Caco-2 (cell line): ENCODE results near the gene MSGN1. TPM values are rescaled to one million over a fixed set of nuclear protein-coding genes. Genes with fewer than 3 reads are reported as not detected.

Source experiments
- BruUV-seq: library from RNA; stranded (reverse); fragments of 400-500 nt; replicated peaks from 2 replicates; lab custom pipeline; 2021; lab: Mats Ljungman, UMichigan
- CTCF ChIA-PET: fragments of 300-600 bp; sonication (Branson Sonifier 250); formaldehyde crosslinking; loops from one replicate; lab custom pipeline; 2022; ENCODE audit warnings: antibody characterized with exemption; lab: Charles Lee
- POLR2A ChIA-PET: fragments of 300-600 bp; sonication (Branson Sonifier 250); formaldehyde crosslinking; loops from one replicate; lab custom pipeline; 2022; ENCODE audit warnings: antibody characterized with exemption; lab: Charles Lee
- DNase-seq, 2 experiments: peaks; one replicate each; pipeline versions ENCODE4 v3.0.0 to v3.0.0-alpha.2; 2020 to 2022
- H3K27me3 ChIP-seq: replicated peaks from 2 replicates; pipeline ENCODE4 v1.6.0; 2011; ENCODE audit warnings: low read length; ENCODE audit not compliant: control insufficient read depth, insufficient read depth
- H3K36me3 ChIP-seq: 2 replicates; pipeline ENCODE4 v1.5.1; 2011; ENCODE audit warnings: low read length; ENCODE audit not compliant: control insufficient read depth, insufficient read depth
- H3K4me1 ChIP-seq: fragments of 250-450 bp; sonication (Bioruptor Pico); 2 replicates; pipeline ENCODE4 v1.5.1; 2020; ENCODE audit warnings: mild to moderate bottlenecking
- H3K4me3 ChIP-seq: 2 replicates; pipeline ENCODE4 v1.5.1; 2011; ENCODE audit warnings: low read depth, mild to moderate bottlenecking, control low read depth, low read length
- H3K9me3 ChIP-seq: fragments of 250-450 bp; sonication (Bioruptor Pico); 2 replicates; pipeline ENCODE4 v1.5.1; 2020; ENCODE audit warnings: mild to moderate bottlenecking, moderate library complexity
- H3K27ac Mint-ChIP-seq: one replicate; pipeline ENCODE4 v1.8.0; 2022; ENCODE audit warnings: mixed read lengths; ENCODE audit not compliant: unreplicated experiment
- H3K27me3 Mint-ChIP-seq: one replicate; pipeline ENCODE4 v1.8.0; 2022; ENCODE audit warnings: mixed read lengths; ENCODE audit not compliant: insufficient read depth, unreplicated experiment
- H3K36me3 Mint-ChIP-seq: one replicate; pipeline ENCODE4 v1.8.0; 2022; ENCODE audit warnings: mild to moderate bottlenecking, mixed read lengths; ENCODE audit not compliant: insufficient read depth, unreplicated experiment
- H3K4me1 Mint-ChIP-seq: one replicate; pipeline ENCODE4 v1.8.0; 2022; ENCODE audit warnings: low read depth, mixed read lengths; ENCODE audit not compliant: unreplicated experiment
- H3K4me3 Mint-ChIP-seq: one replicate; pipeline ENCODE4 v1.8.0; 2022; ENCODE audit warnings: mild to moderate bottlenecking, moderate library complexity, mixed read lengths; ENCODE audit not compliant: unreplicated experiment
- H3K9me3 Mint-ChIP-seq: one replicate; pipeline ENCODE4 v1.8.0; 2022; ENCODE audit warnings: mixed read lengths; ENCODE audit not compliant: unreplicated experiment
- CTCF ChIP-seq, 2 experiments: fragments of 200-600 bp in 1 of 2; IDR thresholded peaks; 1 replicate in 1 of 2; 2 replicates in 1 of 2; pipeline versions ENCODE4 v1.5.1 to v1.8.0; 2011 to 2022; ENCODE audit warnings: antibody characterized with exemption in 1 of 2, control low read depth in 1 of 2, inconsistent platforms in 1 of 2, low read depth in 1 of 2, low read length in 1 of 2, mild to moderate bottlenecking in 1 of 2, moderate library complexity in 1 of 2; ENCODE audit not compliant: insufficient read depth in 1 of 2, severe bottlenecking in 1 of 2, unreplicated experiment in 1 of 2
- intact Hi-C: fragments of 100-400 bp; cut with micrococcal nuclease; formaldehyde crosslinking; loops from one replicate; pipeline ENCODE4 v1.10.0; 2022; ENCODE audit not compliant: unreplicated experiment
- total RNA-seq: library from RNA; stranded (reverse); gene quantifications from 2 replicates; pipeline ENCODE4 v1.2.3, GENCODE V29; 2022

The MSGN1 gene
- total RNA-seq, 1 experiment from 2014 or later, result not detected

- no peaks in the 10 kb centered on the region for H3K4me1 Mint-ChIP-seq
- no peak for DNase-seq
- no peak overlapping the region for H3K4me3 Mint-ChIP-seq
- Histone ChIP-seq H3K4me1 (no peaks in the 10 kb centered on the region), H3K4me3 (no peak overlapping the region), H3K36me3 (no peaks in the 10 kb centered on the region), H3K9me3 (no peaks in the 10 kb centered on the region), H3K27me3 (peaks cover 2% of the 10 kb centered on the region)
- no peaks in the 10 kb centered on the region for H3K36me3 Mint-ChIP-seq
- TF ChIP-seq CTCF (IDR thresholded peaks at IDR 0.05; ENCODE audit: insufficient read depth in 1 of 2, low read depth in 1 of 2, low read length in 1 of 2, severe bottlenecking in 1 of 2, unreplicated experiment in 1 of 2), result no peak
- peaks cover 14% of the 10 kb centered on the region for H3K27me3 Mint-ChIP-seq
- intact Hi-C loops, result no loop called here
- no peaks in the 10 kb centered on the region for H3K9me3 Mint-ChIP-seq
- no TSS peak for BruUV-seq
- H3K27ac Mint-ChIP-seq, result no peak overlapping the region
- ChIA-PET CTCF (no interaction called here), POLR2A (no interaction called here)
Observed at GRCh38 chr2:17818235-17818815, 2.1 kb downstream of the MSGN1 start.

- Mint-ChIP-seq H3K27ac (no peak overlapping the region), H3K4me1 (no peaks in the 10 kb centered on the region), H3K27me3 (peaks cover 4% of the 10 kb centered on the region), H3K9me3 (no peaks in the 10 kb centered on the region), H3K4me3 (no peak overlapping the region), H3K36me3 (no peaks in the 10 kb centered on the region)
- DNase-seq, result no peak
- H3K27me3 ChIP-seq, result no peaks in the 10 kb centered on the region; the same call in none of the 2 replicates
- no TSS peak for BruUV-seq
- ChIA-PET POLR2A (no interaction called here), CTCF (interaction anchor here (1.1 kb wide), 1 partner anchor 27 kb away, joined by 4 read pairs; no protein-coding TSS in a partner anchor)
- H3K4me3 ChIP-seq, result no peak overlapping the region
- H3K36me3 ChIP-seq, result no peaks in the 10 kb centered on the region
- no peak for TF ChIP-seq CTCF (IDR thresholded peaks at IDR 0.05; ENCODE audit: insufficient read depth in 1 of 2, low read depth in 1 of 2, low read length in 1 of 2, severe bottlenecking in 1 of 2, unreplicated experiment in 1 of 2)
- H3K9me3 ChIP-seq, result no peaks in the 10 kb centered on the region
- H3K4me1 ChIP-seq, result no peaks in the 10 kb centered on the region
- intact Hi-C loops, result no loop called here
Observed at GRCh38 chr2:17821080-17821479, 4.8 kb downstream of the MSGN1 start.

GRCh38 chr2:17821535-17822444, 5.5 kb downstream of the MSGN1 start:
- no peak overlapping the region for H3K4me3 ChIP-seq
- DNase-seq, result no peak
- Mint-ChIP-seq H3K4me3 (no peak overlapping the region), H3K9me3 (no peaks in the 10 kb centered on the region), H3K27me3 (peaks cover 6% of the 10 kb centered on the region), H3K4me1 (no peaks in the 10 kb centered on the region), H3K27ac (no peak overlapping the region), H3K36me3 (no peaks in the 10 kb centered on the region)
- no peaks in the 10 kb centered on the region for H3K9me3 ChIP-seq
- CTCF ChIA-PET, result no interaction called here
- POLR2A ChIA-PET, result no interaction called here
- no TSS peak for BruUV-seq
- intact Hi-C loops, result no loop called here
- TF ChIP-seq CTCF (IDR thresholded peaks at IDR 0.05; ENCODE audit: insufficient read depth in 1 of 2, low read depth in 1 of 2, low read length in 1 of 2, severe bottlenecking in 1 of 2, unreplicated experiment in 1 of 2), result no peak
- no peaks in the 10 kb centered on the region; the same call in none of the 2 replicates for H3K27me3 ChIP-seq
- H3K36me3 ChIP-seq, result no peaks in the 10 kb centered on the region
- H3K4me1 ChIP-seq, result no peaks in the 10 kb centered on the region
